Naive thymus-derived CD4-positive, alpha-beta T cell (primary cell): ENCODE measurements around the gene TMEM238. TPM values are rescaled to one million over a fixed set of nuclear protein-coding genes. Genes with fewer than 3 reads are reported as not detected.
A peak's percentile ranks its signal among the peaks of the same experiment; 100 is the strongest.
"Not testable (repeated sequence)": the region's sequence is repeated elsewhere in the genome, so short reads cannot be mapped to it uniquely, and the experiment has no call there.

ENCODE experiments used
- ATAC-seq: fragments of 150-1000 bp; cut with Tn5 transposase; 2 replicates; pipeline ENCODE4 v1.10.0; 2021; ENCODE audit warnings: mild to moderate bottlenecking, moderate library complexity
- CTCF ChIA-PET: fragments of 350-600 bp; sonication (Branson Sonifier 250); formaldehyde crosslinking; loops from one replicate; lab custom pipeline; 2021; ENCODE audit warnings: antibody characterized with exemption; lab: Charles Lee
- POLR2A ChIA-PET: fragments of 350-600 bp; sonication (Branson Sonifier 250); formaldehyde crosslinking; loops from one replicate; lab custom pipeline; 2021; ENCODE audit warnings: antibody characterized with exemption, inconsistent platforms; lab: Charles Lee
- DNase-seq, 9 donors: peaks; one replicate each; pipeline versions ENCODE4 v3.0.0 to v3.0.0-alpha.2; 2020 to 2022; ENCODE audit warnings: mixed read lengths in 1 of 9
- H3K27ac ChIP-seq: one replicate; pipeline ENCODE4 v1.7.0; 2013; ENCODE audit warnings: mild to moderate bottlenecking, low read depth, low read length, moderate library complexity
- H3K27me3 ChIP-seq, 2 donors: one replicate each; pipeline ENCODE4 v1.7.0; 2013; ENCODE audit warnings: low read length in 2 of 2, mild to moderate bottlenecking in 2 of 2, moderate library complexity in 2 of 2; ENCODE audit not compliant: control insufficient read depth in 2 of 2, insufficient read depth in 2 of 2
- H3K36me3 ChIP-seq, 3 experiments: 1 replicate in 2 of 3; 2 replicates in 1 of 3; pipeline ENCODE4 v1.7.0; 2013; ENCODE audit warnings: low read length in 3 of 3, mild to moderate bottlenecking in 3 of 3, moderate library complexity in 1 of 3; ENCODE audit not compliant: insufficient read depth in 3 of 3, control insufficient read depth in 2 of 3
- H3K4me1 ChIP-seq, 2 donors: one replicate each; pipeline ENCODE4 v1.7.0; 2013; ENCODE audit warnings: low read length in 2 of 2, mild to moderate bottlenecking in 2 of 2, moderate library complexity in 1 of 2; ENCODE audit not compliant: control insufficient read depth in 2 of 2, insufficient read depth in 2 of 2
- H3K4me3 ChIP-seq: 2 replicates; pipeline ENCODE4 v1.7.0; 2013; ENCODE audit warnings: mild to moderate bottlenecking, low read length
- H3K9me3 ChIP-seq, 3 experiments: 1 replicate in 2 of 3; 2 replicates in 1 of 3; pipeline ENCODE4 v1.7.0; 2013; ENCODE audit warnings: low read length in 3 of 3; ENCODE audit not compliant: control insufficient read depth in 2 of 3
- H3K27ac Mint-ChIP-seq, 9 donors: one replicate each; pipeline ENCODE4 v1.8.0; 2020 to 2022; ENCODE audit warnings: mixed read lengths in 9 of 9, mild to moderate bottlenecking in 8 of 9, moderate library complexity in 5 of 9, inconsistent platforms in 2 of 9
- H3K27me3 Mint-ChIP-seq, 5 donors: one replicate each; pipeline ENCODE4 v1.8.0; 2021 to 2022; ENCODE audit warnings: mixed read lengths in 5 of 5, mild to moderate bottlenecking in 1 of 5
- H3K36me3 Mint-ChIP-seq, 5 donors: one replicate each; pipeline ENCODE4 v1.8.0; 2020 to 2022; ENCODE audit warnings: mixed read lengths in 5 of 5, mild to moderate bottlenecking in 3 of 5, inconsistent platforms in 1 of 5
- H3K4me1 Mint-ChIP-seq, 7 donors: one replicate each; pipeline ENCODE4 v1.8.0; 2020 to 2022; ENCODE audit warnings: mixed read lengths in 7 of 7, mild to moderate bottlenecking in 3 of 7, inconsistent platforms in 1 of 7
- H3K4me3 Mint-ChIP-seq, 10 donors: one replicate each; pipeline ENCODE4 v1.8.0; 2020 to 2022; ENCODE audit warnings: mild to moderate bottlenecking in 10 of 10, mixed read lengths in 10 of 10, moderate library complexity in 6 of 10, inconsistent platforms in 2 of 10
- H3K9me3 Mint-ChIP-seq, 11 donors: one replicate each; pipeline ENCODE4 v1.8.0; 2020 to 2022; ENCODE audit warnings: mixed read lengths in 11 of 11, mild to moderate bottlenecking in 4 of 11, inconsistent platforms in 1 of 11, moderate library complexity in 1 of 11
- intact Hi-C, 2 donors: fragments of 100-400 bp; cut with micrococcal nuclease; formaldehyde crosslinking; loops; one replicate each; pipeline ENCODE4 v1.15.1; 2023
- polyA plus RNA-seq, 2 donors: library from polyadenylated mRNA; unstranded; fragments of 300-500 nt; fragmentation: Illumina TruSeq; gene quantifications; one replicate each; pipeline ENCODE4 v1.2.3, GENCODE V29; 2021
- total RNA-seq, 6 experiments: library from RNA in 5 of 6; stranded (reverse) in 5 of 6; gene quantifications; 1 replicate in 5 of 6; 2 replicates in 1 of 6; pipeline ENCODE4 v1.2.3 and lab custom pipeline; 2021 to 2026

TMEM238 gene
- total and polyA plus RNA-seq, 7 experiments from 2014 or later = 0.33 to 15.7 (median 9.7) TPM

GRCh38 chr19:55418185-55418584 lies 34.1 kb upstream of the TMEM238 start:
- H3K27ac Mint-ChIP-seq = peak overlapping the region in 4 of 9 donors; percentile 7 to 90 (median 31)
- Histone ChIP-seq H3K36me3 (no peaks in the 10 kb centered on the region), H3K9me3 (no peaks in the 10 kb centered on the region), H3K27me3 (no peaks in the 10 kb centered on the region), H3K27ac (no peak overlapping the region), H3K4me1 (peaks cover 16 to 29% of the 10 kb centered on the region in 2 donors), H3K4me3 (no peak overlapping the region)
- intact Hi-C loops = loop anchor here (1.0 to 10.0 kb wide), 7 partner anchors 34 to 533 kb away; no protein-coding TSS in a partner anchor
- peaks cover 0 to 24% (median 0%) of the 10 kb centered on the region in 5 donors for H3K27me3 Mint-ChIP-seq
- ATAC-seq (peak; percentile 82), DNase-seq (peak in 8 of 9 donors; percentile 34 to 72 (median 58))
- peaks cover 7 to 36% (median 23%) of the 10 kb centered on the region in 7 donors for H3K4me1 Mint-ChIP-seq
- CTCF ChIA-PET = interaction anchor here (0.7 to 2.4 kb wide), 6 partner anchors 11 to 138 kb away, joined by 3 to 11 read pairs (median 6); partner anchors contain the start of gene TMEM238
- POLR2A ChIA-PET = interaction anchor here (0.8 kb wide), 1 partner anchor 30 kb away, joined by 4 read pairs; no protein-coding TSS in a partner anchor
- H3K36me3 Mint-ChIP-seq = no peaks in the 10 kb centered on the region
- peak overlapping the region in 2 of 10 donors; percentile 30 to 41 for H3K4me3 Mint-ChIP-seq
- H3K9me3 Mint-ChIP-seq = no peaks in the 10 kb centered on the region

DNA sequence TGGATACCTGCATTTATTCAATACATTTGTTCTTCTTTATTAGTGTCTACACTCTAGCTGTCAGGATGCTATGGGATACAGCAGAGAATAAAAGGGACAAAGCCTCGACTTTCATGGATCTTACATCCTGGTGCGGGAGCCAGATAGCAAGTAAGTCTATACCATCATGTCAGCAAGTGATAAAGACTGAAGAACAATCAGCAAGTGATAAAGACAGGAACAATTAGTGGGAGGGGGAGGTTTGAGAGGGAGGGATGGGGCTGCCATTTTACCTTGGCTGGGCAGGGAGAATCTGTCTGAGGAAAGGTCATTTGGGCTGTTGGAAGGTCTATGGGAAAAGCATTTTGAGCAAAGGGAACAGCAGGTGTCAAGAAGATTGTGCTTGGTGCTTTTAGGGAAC lies 26.1 kb upstream of the TMEM238 start:
- Histone ChIP-seq H3K27me3 (no peaks in the 10 kb centered on the region), H3K9me3 (peaks cover 0 to 9% (median 0%) of the 10 kb centered on the region in 3 experiments), H3K36me3 (peaks cover 0 to 10% (median 0%) of the 10 kb centered on the region in 3 experiments), H3K4me3 (no peak overlapping the region), H3K27ac (no peak overlapping the region), H3K4me1 (peaks cover 17 to 24% of the 10 kb centered on the region in 2 donors)
- ChIA-PET POLR2A (interaction anchor here (1.6 to 3.5 kb wide), 3 partner anchors 26 to 292 kb away, joined by 4 to 23 read pairs (median 8); partner anchors contain the start of gene TMEM238), CTCF (interaction anchor here (0.9 kb wide), 1 partner anchor 10 kb away, joined by 4 read pairs; no protein-coding TSS in a partner anchor)
- no peak for ATAC-seq
- H3K4me3 Mint-ChIP-seq = peak overlapping the region in 3 of 10 donors; percentile 28 to 74 (median 44)
- H3K36me3 Mint-ChIP-seq = peaks cover 0 to 36% (median 7%) of the 10 kb centered on the region in 5 donors
- DNase-seq = no peak
- H3K9me3 Mint-ChIP-seq = peaks cover 0 to 14% (median 4%) of the 10 kb centered on the region in 11 donors
- H3K27me3 Mint-ChIP-seq = peaks cover 0 to 17% (median 0%) of the 10 kb centered on the region in 5 donors
- H3K4me1 Mint-ChIP-seq = peaks cover 21 to 36% (median 26%) of the 10 kb centered on the region in 7 donors
- intact Hi-C loops = loop anchor here in 1 of 2 donors (10.0 kb wide), 1 partner anchor 525 kb away; no protein-coding TSS in a partner anchor
- H3K27ac Mint-ChIP-seq = peak overlapping the region in 1 of 9 donors; percentile 66

DNA sequence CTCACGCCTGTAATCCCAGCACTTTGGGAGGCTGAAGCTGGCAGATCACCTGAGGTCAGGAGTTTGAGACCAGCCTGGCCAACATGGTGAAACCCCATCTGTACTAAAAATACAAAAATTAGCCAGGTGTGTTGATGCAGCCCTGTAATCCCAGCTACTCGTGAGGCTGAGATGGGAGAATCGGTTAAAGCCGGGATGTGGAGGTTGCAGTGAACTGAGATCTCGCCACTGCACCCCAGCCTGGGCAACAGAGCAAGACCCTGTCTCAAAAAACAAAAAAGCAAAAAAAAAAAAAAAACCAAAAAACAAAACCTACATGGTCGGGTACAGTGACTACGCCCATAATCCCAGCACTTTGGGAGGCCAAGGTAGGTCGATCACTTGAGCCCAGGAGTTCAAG lies 25.1 kb upstream of the TMEM238 start:
- CTCF ChIA-PET, H3K27ac ChIP-seq, H3K27me3 ChIP-seq, H3K9me3 ChIP-seq, DNase-seq, H3K4me3 ChIP-seq, ATAC-seq: not testable (repeated sequence)
- peaks cover 17 to 24% of the 10 kb centered on the region in 2 donors for H3K4me1 ChIP-seq
- H3K4me3 Mint-ChIP-seq = peak overlapping the region in 9 of 10 donors; percentile 14 to 95 (median 86)
- peak overlapping the region in 7 of 9 donors; percentile 59 to 100 (median 98) for H3K27ac Mint-ChIP-seq
- POLR2A ChIA-PET = interaction anchor here (0.8 to 3.5 kb wide), 10 partner anchors 10 to 1294 kb away, joined by 3 to 23 read pairs (median 7); partner anchors contain the start of genes HSPBP1, KMT5C, TFPT and TMEM238
- intact Hi-C loops = loop anchor here (2.0 to 5.0 kb wide), 7 partner anchors 52 to 732 kb away; partner anchors contain the start of genes ISOC2 (in 1 of the 2), RDH13 (in 1 of the 2), ZNF444 (in 1 of the 2) and ZNF784 (in 1 of the 2)
- peaks cover 0 to 14% (median 0%) of the 10 kb centered on the region in 3 experiments for H3K36me3 ChIP-seq
- H3K36me3 Mint-ChIP-seq = peaks cover 0 to 36% (median 7%) of the 10 kb centered on the region in 5 donors
- peaks cover 0 to 12% (median 0%) of the 10 kb centered on the region in 5 donors for H3K27me3 Mint-ChIP-seq
- H3K9me3 Mint-ChIP-seq = peaks cover 0 to 14% (median 4%) of the 10 kb centered on the region in 11 donors
- H3K4me1 Mint-ChIP-seq = peaks cover 21 to 36% (median 26%) of the 10 kb centered on the region in 7 donors

GRCh38 chr19:55408533-55408872 lies 24.4 kb upstream of the TMEM238 start:
- H3K4me3 ChIP-seq = peak overlapping the region; percentile 89
- no peak for DNase-seq
- H3K27ac ChIP-seq = peak overlapping the region; percentile 96
- H3K9me3 Mint-ChIP-seq = peaks cover 0 to 14% (median 4%) of the 10 kb centered on the region in 11 donors
- H3K4me3 Mint-ChIP-seq = peak overlapping the region; percentile 86 to 97 (median 92)
- ChIA-PET POLR2A (interaction anchor here (0.8 to 3.5 kb wide), 10 partner anchors 11 to 1293 kb away, joined by 3 to 23 read pairs (median 7); partner anchors contain the start of genes HSPBP1, KMT5C, TFPT and TMEM238), CTCF (interaction anchor here (0.5 kb wide), 1 partner anchor 1437 kb away, joined by 3 read pairs; no protein-coding TSS in a partner anchor)
- peaks cover 21 to 36% (median 26%) of the 10 kb centered on the region in 7 donors for H3K4me1 Mint-ChIP-seq
- H3K27me3 ChIP-seq = no peaks in the 10 kb centered on the region
- peaks cover 17 to 24% of the 10 kb centered on the region in 2 donors for H3K4me1 ChIP-seq
- H3K27ac Mint-ChIP-seq = peak overlapping the region; percentile 93 to 100 (median 99)
- peaks cover 0 to 9% (median 0%) of the 10 kb centered on the region in 3 experiments for H3K9me3 ChIP-seq
- peaks cover 0 to 19% (median 0%) of the 10 kb centered on the region in 3 experiments for H3K36me3 ChIP-seq
- intact Hi-C loops = loop anchor here (1.0 to 5.0 kb wide), 17 partner anchors 23 to 732 kb away; partner anchors contain the start of genes HSPBP1 (in 2 of the 2), ISOC2 (in 2 of the 2), KMT5C (in 2 of the 2) and PPP6R1 (in 2 of the 2)
- peaks cover 0 to 41% (median 8%) of the 10 kb centered on the region in 5 donors for H3K36me3 Mint-ChIP-seq
- H3K27me3 Mint-ChIP-seq = peaks cover 0 to 12% (median 0%) of the 10 kb centered on the region in 5 donors
- no peak for ATAC-seq

DNA sequence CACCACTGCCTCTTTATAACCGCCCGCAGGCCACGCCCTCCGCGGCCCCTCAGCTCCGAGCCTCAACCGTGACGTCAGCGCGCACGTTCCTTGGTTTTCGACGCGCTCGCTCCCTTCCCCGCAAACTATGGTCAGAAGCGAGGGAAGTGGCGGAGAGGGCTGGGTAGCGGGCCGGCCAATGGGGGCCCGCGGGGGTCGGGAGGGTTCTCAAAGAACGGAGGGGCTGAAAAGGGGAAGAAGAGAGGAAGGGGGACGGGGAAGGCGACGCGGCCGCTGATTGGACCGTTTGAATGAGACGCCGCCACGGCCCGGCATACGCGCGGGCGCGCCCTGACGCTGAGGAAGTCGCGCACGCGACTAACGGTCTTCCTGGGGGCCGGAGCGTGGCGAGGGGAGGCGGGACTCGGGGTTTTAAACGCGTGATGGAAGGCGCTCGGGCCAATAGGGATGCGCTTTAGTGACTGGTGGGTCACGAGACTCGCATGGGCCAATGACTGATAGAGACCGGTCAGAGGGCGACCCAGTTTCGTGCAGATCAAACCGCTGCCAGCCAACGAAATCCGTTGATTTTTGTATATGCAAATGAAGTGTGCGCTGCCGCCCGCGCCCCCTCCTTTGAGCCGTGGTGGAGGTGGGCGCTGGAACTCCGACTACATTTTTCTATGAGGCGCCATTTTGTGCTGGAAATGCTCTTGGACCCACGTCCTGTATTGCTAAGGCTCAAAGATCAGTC lies 23.9 kb upstream of the TMEM238 start:
- DNase-seq (peak; percentile 94 to 99 (median 97)), ATAC-seq (peak; percentile 93)
- Histone ChIP-seq H3K27ac (peak overlapping the region; percentile 96), H3K36me3 (peaks cover 0 to 24% (median 0%) of the 10 kb centered on the region in 3 experiments), H3K9me3 (peaks cover 0 to 9% (median 0%) of the 10 kb centered on the region in 3 experiments), H3K4me1 (peaks cover 17 to 24% of the 10 kb centered on the region in 2 donors), H3K27me3 (no peaks in the 10 kb centered on the region), H3K4me3 (peak overlapping the region; percentile 89)
- peaks cover 0 to 12% (median 0%) of the 10 kb centered on the region in 5 donors for H3K27me3 Mint-ChIP-seq
- H3K36me3 Mint-ChIP-seq = peaks cover 0 to 45% (median 12%) of the 10 kb centered on the region in 5 donors
- H3K4me3 Mint-ChIP-seq = peak overlapping the region; percentile 86 to 97 (median 92)
- H3K9me3 Mint-ChIP-seq = peaks cover 0 to 14% (median 4%) of the 10 kb centered on the region in 11 donors
- ChIA-PET CTCF (interaction anchor here (0.5 to 1.0 kb wide), 2 partner anchors 267 to 1436 kb away, joined by 3 read pairs; no protein-coding TSS in a partner anchor), POLR2A (interaction anchor here (0.6 to 5.3 kb wide), 21 partner anchors 11 to 1293 kb away, joined by 3 to 82 read pairs (median 7); partner anchors contain the start of genes FIZ1, HSPBP1, ISOC2 and RPL28)
- intact Hi-C loops = loop anchor here (1.0 to 5.0 kb wide), 18 partner anchors 23 to 733 kb away; partner anchors contain the start of genes HSPBP1 (in 2 of the 2), ISOC2 (in 2 of the 2), KMT5C (in 2 of the 2) and PPP6R1 (in 2 of the 2)
- peaks cover 21 to 36% (median 26%) of the 10 kb centered on the region in 7 donors for H3K4me1 Mint-ChIP-seq
- H3K27ac Mint-ChIP-seq = peak overlapping the region; percentile 93 to 100 (median 99)
